ENCODE data around the gene CDK4.

GRCh38 chr12:57744777-57745484, 7.2 kb downstream of the CDK4 start, which contains the start of gene TSPAN31:
- peak in 1 of 3 donors; percentile 73 for TF ChIP-seq POLR2A (IDR thresholded peaks at IDR 0.05)
- TF ChIP-seq CTCF (IDR thresholded peaks at IDR 0.05 in 8 of 11, conservative IDR thresholded peaks at IDR 0.05 in 3 of 11) = peak in 5 of 11 experiments; percentile 21 to 38 (median 26)
- peak; percentile 69 to 91 (median 89) for TF ChIP-seq POLR2AphosphoS5 (IDR thresholded peaks at IDR 0.05)

Measured in spleen (tissue), 7 donors.